ENCODE results near the gene SLC4A7.

Gene SLC4A7

GRCh38 chr3:27521179-27521871 is 37.1 kb upstream of the SLC4A7 start:
- peak; percentile 97 for DNase-seq (ENCODE audit: low read depth)
- no peak for TF ChIP-seq CTCF (IDR thresholded peaks at IDR 0.05; ENCODE audit: insufficient read depth, low read depth, low read length, missing control alignments)
- no peak overlapping the region for H3K4me3 ChIP-seq (ENCODE audit: low read length)

- peak; percentile 20 for DNase-seq (ENCODE audit: low read depth)
- no peak overlapping the region for H3K4me3 ChIP-seq (ENCODE audit: low read length)
- TF ChIP-seq CTCF (IDR thresholded peaks at IDR 0.05; ENCODE audit: insufficient read depth, low read depth, low read length, missing control alignments), result no peak
Measured at GRCh38 chr3:27511724-27512422, 27.7 kb upstream of the SLC4A7 start.

- no peak overlapping the region for H3K4me3 ChIP-seq (ENCODE audit: low read length)
- no peak for DNase-seq (ENCODE audit: low read depth)
- no peak for TF ChIP-seq CTCF (IDR thresholded peaks at IDR 0.05; ENCODE audit: insufficient read depth, low read depth, low read length, missing control alignments)
Measured at GRCh38 chr3:27509376-27509775, 25.2 kb upstream of the SLC4A7 start.

GRCh38 chr3:27508424-27508823 is 24.2 kb upstream of the SLC4A7 start:
- no peak for DNase-seq (ENCODE audit: low read depth)
- H3K4me3 ChIP-seq (ENCODE audit: low read length), result no peak overlapping the region
- no peak for TF ChIP-seq CTCF (IDR thresholded peaks at IDR 0.05; ENCODE audit: insufficient read depth, low read depth, low read length, missing control alignments)

GRCh38 chr3:27507515-27508266 is 23.5 kb upstream of the SLC4A7 start:
- DNase-seq (ENCODE audit: low read depth), result peak; percentile 86
- no peak for TF ChIP-seq CTCF (IDR thresholded peaks at IDR 0.05; ENCODE audit: insufficient read depth, low read depth, low read length, missing control alignments)
- no peak overlapping the region for H3K4me3 ChIP-seq (ENCODE audit: low read length)

- no peak for TF ChIP-seq CTCF (IDR thresholded peaks at IDR 0.05; ENCODE audit: insufficient read depth, low read depth, low read length, missing control alignments)
- no peak overlapping the region for H3K4me3 ChIP-seq (ENCODE audit: low read length)
- peak; percentile 45 for DNase-seq (ENCODE audit: low read depth)
Measured at GRCh38 chr3:27507111-27507510, 22.9 kb upstream of the SLC4A7 start.

Measured in epithelial cell of esophagus (primary cell).